ENCODE results near the gene ATP13A5. TPM values are rescaled to one million over a fixed set of nuclear protein-coding genes. Genes with fewer than 3 reads are reported as not detected.

The ATP13A5 gene
- total RNA-seq, 2 donors from 2014 or later = not detected

GRCh38 chr3:193377591-193377990 lies 962 bp downstream of the ATP13A5 start:
- Mint-ChIP-seq H3K4me3 (no peak overlapping the region), H3K36me3 (no peaks in the 10 kb centered on the region), H3K9me3 (peaks cover 6% of the 10 kb centered on the region), H3K27ac (no peak overlapping the region), H3K27me3 (peaks cover 9 to 10% of the 10 kb centered on the region in 2 donors), H3K4me1 (ENCODE audit: low read depth in 2 of 2) (no peaks in the 10 kb centered on the region)
- ATAC-seq (no peak), DNase-seq (ENCODE audit: low spot score) (no peak)

DNA sequence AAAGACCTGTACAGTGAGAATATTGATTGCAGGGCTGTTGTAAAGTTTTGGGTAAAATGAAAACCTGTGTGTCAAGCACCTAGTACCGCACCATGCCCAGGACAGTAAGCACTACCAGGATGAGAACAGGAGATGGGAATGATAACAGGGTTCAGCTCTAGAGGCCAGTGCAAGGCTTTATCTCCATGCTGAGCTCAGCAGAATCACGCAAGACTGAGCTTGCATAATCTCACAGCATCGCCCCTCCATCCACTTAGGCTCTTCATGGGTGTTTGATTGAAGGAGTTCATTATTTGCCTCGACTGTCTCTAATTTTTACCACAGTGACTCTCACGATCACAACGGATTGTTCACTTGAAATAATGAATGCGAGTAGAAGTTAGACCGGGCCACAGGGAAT lies 2.9 kb downstream of the ATP13A5 start:
- peaks cover 5% of the 10 kb centered on the region for H3K9me3 Mint-ChIP-seq
- DNase-seq (ENCODE audit: low spot score) (no peak), ATAC-seq (no peak)
- no peak overlapping the region for H3K4me3 Mint-ChIP-seq
- no peak overlapping the region for H3K27ac Mint-ChIP-seq
- peaks cover 9 to 11% of the 10 kb centered on the region in 2 donors for H3K27me3 Mint-ChIP-seq
- no peaks in the 10 kb centered on the region for H3K36me3 Mint-ChIP-seq
- no peaks in the 10 kb centered on the region for H3K4me1 Mint-ChIP-seq (ENCODE audit: low read depth in 2 of 2)

DNA sequence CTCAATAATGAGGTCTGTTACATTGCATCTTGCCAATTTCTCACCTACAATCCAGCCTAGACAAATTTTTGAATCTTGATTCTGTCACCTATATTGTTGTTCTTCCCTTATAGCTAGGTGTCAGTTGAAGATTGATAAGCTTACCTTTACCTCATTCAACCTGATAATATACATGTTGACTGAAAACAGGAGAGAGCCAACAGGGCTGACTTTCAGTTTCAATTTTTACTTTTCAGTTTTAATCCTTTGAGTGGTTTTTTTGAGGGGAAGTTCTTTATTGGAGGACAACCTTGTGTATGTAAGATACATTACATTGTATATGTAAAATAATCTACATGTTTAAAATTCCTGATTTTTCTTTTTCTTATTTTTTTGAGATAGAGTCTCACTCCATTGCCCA lies 5.8 kb downstream of the ATP13A5 start:
- Mint-ChIP-seq H3K27me3 (peaks cover 9% of the 10 kb centered on the region in 2 donors), H3K36me3 (no peaks in the 10 kb centered on the region), H3K4me3 (no peak overlapping the region), H3K27ac (no peak overlapping the region), H3K4me1 (ENCODE audit: low read depth in 2 of 2) (no peaks in the 10 kb centered on the region), H3K9me3 (peaks cover 3% of the 10 kb centered on the region)
- ATAC-seq (no peak), DNase-seq (ENCODE audit: low spot score) (no peak)

DNA sequence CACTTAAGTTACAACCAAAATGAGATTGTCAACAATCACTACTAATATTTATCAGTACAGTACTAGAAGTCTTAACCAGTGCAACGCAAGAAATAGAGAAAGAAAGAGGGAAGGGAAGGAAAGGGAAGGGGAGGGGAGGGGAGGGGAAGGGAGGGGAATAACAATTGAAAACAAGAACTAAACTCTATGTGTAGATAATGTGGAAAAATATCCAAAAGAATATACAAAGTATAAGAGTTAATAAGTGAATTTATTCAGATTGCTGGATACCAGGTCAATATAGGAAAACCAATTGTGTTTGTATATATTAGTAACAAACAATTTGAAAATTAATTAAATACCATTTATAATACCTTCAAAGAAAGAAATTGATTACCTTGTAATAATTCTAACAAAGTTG lies 10.7 kb downstream of the ATP13A5 start:
- Mint-ChIP-seq H3K27ac (no peak overlapping the region), H3K27me3 (peaks cover 8 to 9% of the 10 kb centered on the region in 2 donors), H3K36me3 (no peaks in the 10 kb centered on the region), H3K4me1 (ENCODE audit: low read depth in 2 of 2) (no peaks in the 10 kb centered on the region), H3K9me3 (no peaks in the 10 kb centered on the region), H3K4me3 (no peak overlapping the region)
- DNase-seq (ENCODE audit: low spot score) (no peak), ATAC-seq (no peak)

- no peak overlapping the region for H3K4me3 Mint-ChIP-seq
- H3K9me3 Mint-ChIP-seq = peaks cover 4% of the 10 kb centered on the region
- H3K4me1 Mint-ChIP-seq (ENCODE audit: low read depth in 2 of 2) = no peaks in the 10 kb centered on the region
- no peaks in the 10 kb centered on the region for H3K36me3 Mint-ChIP-seq
- DNase-seq (ENCODE audit: low spot score) (no peak), ATAC-seq (no peak)
- H3K27me3 Mint-ChIP-seq = peaks cover 4% of the 10 kb centered on the region in 2 donors
- H3K27ac Mint-ChIP-seq = no peak overlapping the region
These were observed 21.3 kb downstream of the ATP13A5 start for GRCh38 chr3:193357291-193357690.

GRCh38 chr3:193354423-193354822 lies 24.1 kb downstream of the ATP13A5 start:
- ATAC-seq (no peak), DNase-seq (ENCODE audit: low spot score) (no peak)
- Mint-ChIP-seq H3K27ac (no peak overlapping the region), H3K9me3 (peaks cover 4% of the 10 kb centered on the region), H3K4me3 (no peak overlapping the region), H3K27me3 (peaks cover 4% of the 10 kb centered on the region in 2 donors), H3K4me1 (ENCODE audit: low read depth in 2 of 2) (no peaks in the 10 kb centered on the region), H3K36me3 (no peaks in the 10 kb centered on the region)

- Mint-ChIP-seq H3K4me3 (no peak overlapping the region), H3K27ac (no peak overlapping the region), H3K27me3 (peaks cover 4 to 6% of the 10 kb centered on the region in 2 donors), H3K9me3 (peaks cover 4% of the 10 kb centered on the region), H3K36me3 (no peaks in the 10 kb centered on the region), H3K4me1 (ENCODE audit: low read depth in 2 of 2) (no peaks in the 10 kb centered on the region)
- DNase-seq (ENCODE audit: low spot score) (no peak), ATAC-seq (no peak)
These were observed 27.8 kb downstream of the ATP13A5 start for GRCh38 chr3:193350744-193351143.

- ATAC-seq (no peak), DNase-seq (ENCODE audit: low spot score) (no peak)
- Mint-ChIP-seq H3K27ac (no peak overlapping the region), H3K4me1 (ENCODE audit: low read depth in 2 of 2) (no peaks in the 10 kb centered on the region), H3K27me3 (peaks cover 4 to 6% of the 10 kb centered on the region in 2 donors), H3K36me3 (no peaks in the 10 kb centered on the region), H3K9me3 (peaks cover 4% of the 10 kb centered on the region), H3K4me3 (no peak overlapping the region)
These were observed 29.9 kb downstream of the ATP13A5 start for GRCh38 chr3:193348686-193349085.

DNA sequence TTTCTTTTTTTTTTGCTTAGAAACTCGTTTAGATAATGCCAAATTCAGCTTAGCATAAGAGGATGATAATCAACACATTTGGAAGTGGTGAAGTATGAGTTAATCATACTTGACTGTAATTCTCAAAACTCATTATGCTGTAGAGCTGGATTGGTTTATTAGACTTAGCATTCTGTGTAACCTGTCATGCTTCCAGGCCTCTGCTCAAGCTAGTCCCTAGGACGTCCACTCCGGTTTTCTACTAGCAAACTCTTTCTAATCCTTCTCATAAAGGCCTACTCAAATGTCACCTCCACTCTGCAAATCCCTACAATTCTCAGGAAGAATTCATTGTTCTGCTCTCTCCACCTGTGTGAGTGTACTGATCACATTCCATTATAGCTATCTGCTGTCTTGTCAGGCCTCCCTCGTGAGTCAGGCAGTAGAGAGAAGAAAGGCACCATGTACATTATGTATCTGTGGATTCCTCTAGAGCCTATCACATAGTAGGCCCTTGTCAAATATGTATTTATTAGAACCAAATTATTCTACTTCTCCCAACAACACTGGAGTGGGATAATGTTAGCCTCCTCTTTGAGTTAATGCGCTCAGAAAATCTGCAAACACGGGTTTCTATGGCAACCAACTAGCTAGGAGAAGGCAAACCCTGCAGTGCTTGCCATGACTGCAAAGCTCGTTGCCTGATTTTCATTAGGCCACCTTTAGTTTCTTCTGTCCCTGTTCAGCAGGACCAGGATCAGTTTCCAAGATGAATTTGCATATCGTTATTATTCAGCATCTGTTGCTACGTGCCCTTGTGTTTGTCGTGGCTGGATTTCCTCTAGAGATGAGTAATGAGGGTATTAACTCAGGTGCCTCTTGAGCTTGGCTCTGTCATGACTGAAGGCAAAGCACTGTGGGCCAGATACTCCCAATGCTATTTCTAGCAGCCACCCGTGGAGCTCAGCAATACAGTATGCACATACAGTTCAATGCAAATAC lies 30.7 kb downstream of the ATP13A5 start:
- Mint-ChIP-seq H3K4me3 (no peak overlapping the region), H3K27ac (no peak overlapping the region), H3K36me3 (no peaks in the 10 kb centered on the region), H3K27me3 (peaks cover 2 to 3% of the 10 kb centered on the region in 2 donors), H3K9me3 (peaks cover 2% of the 10 kb centered on the region), H3K4me1 (ENCODE audit: low read depth in 2 of 2) (no peaks in the 10 kb centered on the region)
- ATAC-seq = no peak
- no peak for DNase-seq (ENCODE audit: low spot score)

GRCh38 chr3:193346259-193346658 lies 32.3 kb downstream of the ATP13A5 start:
- H3K27me3 Mint-ChIP-seq = peaks cover 2 to 4% of the 10 kb centered on the region in 2 donors
- H3K4me1 Mint-ChIP-seq (ENCODE audit: low read depth in 2 of 2) = no peaks in the 10 kb centered on the region
- H3K4me3 Mint-ChIP-seq = no peak overlapping the region
- DNase-seq (ENCODE audit: low spot score) (no peak), ATAC-seq (no peak)
- H3K9me3 Mint-ChIP-seq = no peaks in the 10 kb centered on the region
- H3K27ac Mint-ChIP-seq = no peak overlapping the region
- no peaks in the 10 kb centered on the region for H3K36me3 Mint-ChIP-seq

GRCh38 chr3:193345431-193345830 lies 33.1 kb downstream of the ATP13A5 start:
- no peaks in the 10 kb centered on the region for H3K36me3 Mint-ChIP-seq
- H3K27me3 Mint-ChIP-seq = peaks cover 2 to 5% of the 10 kb centered on the region in 2 donors
- no peak overlapping the region for H3K27ac Mint-ChIP-seq
- no peaks in the 10 kb centered on the region for H3K4me1 Mint-ChIP-seq (ENCODE audit: low read depth in 2 of 2)
- no peaks in the 10 kb centered on the region for H3K9me3 Mint-ChIP-seq
- DNase-seq (ENCODE audit: low spot score) (no peak), ATAC-seq (no peak)
- no peak overlapping the region for H3K4me3 Mint-ChIP-seq

GRCh38 chr3:193344486-193344885 lies 34.1 kb downstream of the ATP13A5 start:
- no peak for ATAC-seq
- Mint-ChIP-seq H3K4me1 (ENCODE audit: low read depth in 2 of 2) (no peaks in the 10 kb centered on the region), H3K9me3 (no peaks in the 10 kb centered on the region), H3K27ac (no peak overlapping the region), H3K4me3 (no peak overlapping the region), H3K36me3 (no peaks in the 10 kb centered on the region), H3K27me3 (peaks cover 5% of the 10 kb centered on the region in 2 donors)
- DNase-seq (ENCODE audit: low spot score) = no peak

DNA sequence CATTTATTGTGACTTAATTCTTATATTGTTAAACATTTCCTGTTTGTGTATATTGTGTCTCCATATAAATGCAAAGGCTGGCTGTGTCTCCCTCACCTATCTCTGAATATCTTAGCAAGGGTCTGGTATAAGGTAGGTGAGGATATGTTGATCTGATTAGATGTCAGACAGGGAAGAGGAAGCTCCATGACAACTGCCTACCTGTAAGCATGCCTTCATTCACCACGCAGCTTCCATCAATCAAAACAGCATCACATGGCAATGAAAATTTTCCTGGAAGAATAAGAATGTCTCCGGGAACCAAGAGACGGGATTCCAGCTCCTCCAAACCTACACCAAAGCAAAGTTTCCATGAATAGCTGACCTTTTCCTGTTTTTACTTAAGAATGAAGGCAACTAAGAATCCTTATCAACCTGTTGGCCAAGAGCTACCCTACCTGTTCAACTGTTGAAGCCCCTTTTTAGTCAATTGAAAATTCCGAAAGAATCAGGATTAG lies 34.8 kb downstream of the ATP13A5 start:
- no peak for ATAC-seq

GRCh38 chr3:193342551-193342950 lies 36.0 kb downstream of the ATP13A5 start:
- Mint-ChIP-seq H3K4me1 (ENCODE audit: low read depth in 2 of 2) (no peaks in the 10 kb centered on the region), H3K27ac (no peak overlapping the region), H3K4me3 (no peak overlapping the region), H3K9me3 (no peaks in the 10 kb centered on the region), H3K36me3 (no peaks in the 10 kb centered on the region), H3K27me3 (peaks cover 5% of the 10 kb centered on the region in 2 donors)
- ATAC-seq (no peak), DNase-seq (ENCODE audit: low spot score) (no peak)

More for the DNA sequence above, 34.8 kb downstream of the ATP13A5 start:
- Mint-ChIP-seq H3K4me1 (ENCODE audit: low read depth in 2 of 2) (no peaks in the 10 kb centered on the region), H3K9me3 (no peaks in the 10 kb centered on the region), H3K4me3 (no peak overlapping the region), H3K27ac (no peak overlapping the region), H3K36me3 (no peaks in the 10 kb centered on the region), H3K27me3 (peaks cover 5% of the 10 kb centered on the region in 2 donors)
- DNase-seq (ENCODE audit: low spot score) = no peak
